ENCODE results near the gene ADAM12. TPM values are rescaled to one million over a fixed set of nuclear protein-coding genes. Genes with fewer than 3 reads are reported as not detected.

ADAM12 gene
- total RNA-seq, 1 donor from 2014 or later: 82.4 TPM

GRCh38 chr10:126397640-126398382, 9.5 kb upstream of the ADAM12 start:
- no peak overlapping the region for H3K4me3 Mint-ChIP-seq
- H3K4me1 Mint-ChIP-seq: peaks cover 66% of the 10 kb centered on the region
- no peaks in the 10 kb centered on the region for H3K27me3 Mint-ChIP-seq (ENCODE audit: low read depth)
- peaks cover 3% of the 10 kb centered on the region for H3K9me3 Mint-ChIP-seq
- no peak for TF ChIP-seq CTCF (conservative IDR thresholded peaks at IDR 0.05)
- peaks cover 11% of the 10 kb centered on the region for H3K36me3 Mint-ChIP-seq (ENCODE audit: low read depth)
- no peak for DNase-seq (ENCODE audit: low read depth, low spot score)
- H3K27ac Mint-ChIP-seq (ENCODE audit: unreplicated experiment): no peak overlapping the region

GRCh38 chr10:126397156-126397555, 8.9 kb upstream of the ADAM12 start:
- DNase-seq (ENCODE audit: low read depth, low spot score): no peak
- H3K4me1 Mint-ChIP-seq: peaks cover 65% of the 10 kb centered on the region
- H3K4me3 Mint-ChIP-seq: no peak overlapping the region

GRCh38 chr10:126394948-126395347, 6.7 kb upstream of the ADAM12 start:
- peaks cover 72% of the 10 kb centered on the region for H3K4me1 Mint-ChIP-seq
- H3K9me3 Mint-ChIP-seq: peaks cover 3% of the 10 kb centered on the region
- peak overlapping the region; percentile 4 for H3K4me3 Mint-ChIP-seq
- DNase-seq (ENCODE audit: low read depth, low spot score): no peak
- peaks cover 3% of the 10 kb centered on the region for H3K27me3 Mint-ChIP-seq (ENCODE audit: low read depth)
- no peak for TF ChIP-seq CTCF (conservative IDR thresholded peaks at IDR 0.05)
- peak overlapping the region; percentile 68 for H3K27ac Mint-ChIP-seq (ENCODE audit: unreplicated experiment)
- peaks cover 11% of the 10 kb centered on the region for H3K36me3 Mint-ChIP-seq (ENCODE audit: low read depth)

More at GRCh38 chr10:126397156-126397555, 8.9 kb upstream of the ADAM12 start:
- Mint-ChIP-seq H3K9me3 (peaks cover 3% of the 10 kb centered on the region), H3K27ac (ENCODE audit: unreplicated experiment) (no peak overlapping the region), H3K27me3 (ENCODE audit: low read depth) (no peaks in the 10 kb centered on the region), H3K36me3 (ENCODE audit: low read depth) (peaks cover 11% of the 10 kb centered on the region)
- no peak for TF ChIP-seq CTCF (conservative IDR thresholded peaks at IDR 0.05)

- H3K4me1 Mint-ChIP-seq: peaks cover 62% of the 10 kb centered on the region
- no peak for DNase-seq (ENCODE audit: low read depth, low spot score)
Observed at GRCh38 chr10:126393076-126393475, 4.8 kb upstream of the ADAM12 start.

GRCh38 chr10:126392469-126392868, 4.2 kb upstream of the ADAM12 start:
- H3K4me1 Mint-ChIP-seq: peaks cover 57% of the 10 kb centered on the region
- H3K27me3 Mint-ChIP-seq (ENCODE audit: low read depth): peaks cover 14% of the 10 kb centered on the region
- peak overlapping the region; percentile 85 for H3K27ac Mint-ChIP-seq (ENCODE audit: unreplicated experiment)
- no peak for TF ChIP-seq CTCF (conservative IDR thresholded peaks at IDR 0.05)
- peaks cover 11% of the 10 kb centered on the region for H3K36me3 Mint-ChIP-seq (ENCODE audit: low read depth)
- no peak for DNase-seq (ENCODE audit: low read depth, low spot score)
- peaks cover 3% of the 10 kb centered on the region for H3K9me3 Mint-ChIP-seq
- H3K4me3 Mint-ChIP-seq: no peak overlapping the region

More at GRCh38 chr10:126393076-126393475, 4.8 kb upstream of the ADAM12 start:
- Mint-ChIP-seq H3K9me3 (peaks cover 3% of the 10 kb centered on the region), H3K4me3 (no peak overlapping the region), H3K36me3 (ENCODE audit: low read depth) (peaks cover 11% of the 10 kb centered on the region), H3K27ac (ENCODE audit: unreplicated experiment) (no peak overlapping the region), H3K27me3 (ENCODE audit: low read depth) (peaks cover 13% of the 10 kb centered on the region)
- TF ChIP-seq CTCF (conservative IDR thresholded peaks at IDR 0.05): no peak

Measured in neural crest cell (in vitro differentiated cells).